ENCODE measurements around the gene CA12.

DNA sequence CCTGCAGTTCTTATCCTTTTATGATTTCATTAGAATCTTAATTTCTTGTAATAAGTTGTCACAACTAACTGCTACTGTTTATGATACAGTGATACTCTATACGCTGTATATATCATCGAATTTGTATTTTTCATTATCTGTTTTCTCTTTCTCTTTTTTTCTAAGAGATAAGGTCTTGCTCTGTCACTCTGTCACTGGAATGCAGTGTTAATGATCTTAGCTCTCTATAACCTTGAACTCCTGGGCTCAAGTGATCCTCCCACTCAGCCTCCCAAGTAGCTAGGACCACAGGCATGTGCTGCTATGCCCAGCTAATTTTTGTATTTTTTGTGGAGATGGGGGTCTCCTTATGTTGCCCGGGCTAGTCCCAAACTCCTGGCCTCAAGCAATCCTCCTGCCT, 89.4 kb downstream of the CA12 start:
- TF ChIP-seq, protein P1, sequence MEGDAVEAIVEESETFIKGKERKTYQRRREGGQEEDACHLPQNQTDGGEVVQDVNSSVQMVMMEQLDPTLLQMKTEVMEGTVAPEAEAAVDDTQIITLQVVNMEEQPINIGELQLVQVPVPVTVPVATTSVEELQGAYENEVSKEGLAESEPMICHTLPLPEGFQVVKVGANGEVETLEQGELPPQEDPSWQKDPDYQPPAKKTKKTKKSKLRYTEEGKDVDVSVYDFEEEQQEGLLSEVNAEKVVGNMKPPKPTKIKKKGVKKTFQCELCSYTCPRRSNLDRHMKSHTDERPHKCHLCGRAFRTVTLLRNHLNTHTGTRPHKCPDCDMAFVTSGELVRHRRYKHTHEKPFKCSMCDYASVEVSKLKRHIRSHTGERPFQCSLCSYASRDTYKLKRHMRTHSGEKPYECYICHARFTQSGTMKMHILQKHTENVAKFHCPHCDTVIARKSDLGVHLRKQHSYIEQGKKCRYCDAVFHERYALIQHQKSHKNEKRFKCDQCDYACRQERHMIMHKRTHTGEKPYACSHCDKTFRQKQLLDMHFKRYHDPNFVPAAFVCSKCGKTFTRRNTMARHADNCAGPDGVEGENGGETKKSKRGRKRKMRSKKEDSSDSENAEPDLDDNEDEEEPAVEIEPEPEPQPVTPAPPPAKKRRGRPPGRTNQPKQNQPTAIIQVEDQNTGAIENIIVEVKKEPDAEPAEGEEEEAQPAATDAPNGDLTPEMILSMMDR (IDR thresholded peaks at IDR 0.05): no peak
- no peak for TF ChIP-seq EZH2 (IDR thresholded peaks at IDR 0.05; ENCODE audit: borderline replicate concordance, insufficient read depth, low read depth, low read length, poor library complexity, severe bottlenecking)
